HG02588 (cell line): ENCODE measurements around the gene EIF6.
"Not testable (repeated sequence)": the region's sequence is repeated elsewhere in the genome, so short reads cannot be mapped to it uniquely, and the experiment has no call there.

Source experiments
- ATAC-seq: cut with Tn5 transposase; IDR thresholded peaks from one replicate; pipeline ENCODE4 v1.9.1; 2021; ENCODE audit warnings: mild to moderate bottlenecking, moderate library complexity; ENCODE audit not compliant: unreplicated experiment

Gene EIF6

DNA sequence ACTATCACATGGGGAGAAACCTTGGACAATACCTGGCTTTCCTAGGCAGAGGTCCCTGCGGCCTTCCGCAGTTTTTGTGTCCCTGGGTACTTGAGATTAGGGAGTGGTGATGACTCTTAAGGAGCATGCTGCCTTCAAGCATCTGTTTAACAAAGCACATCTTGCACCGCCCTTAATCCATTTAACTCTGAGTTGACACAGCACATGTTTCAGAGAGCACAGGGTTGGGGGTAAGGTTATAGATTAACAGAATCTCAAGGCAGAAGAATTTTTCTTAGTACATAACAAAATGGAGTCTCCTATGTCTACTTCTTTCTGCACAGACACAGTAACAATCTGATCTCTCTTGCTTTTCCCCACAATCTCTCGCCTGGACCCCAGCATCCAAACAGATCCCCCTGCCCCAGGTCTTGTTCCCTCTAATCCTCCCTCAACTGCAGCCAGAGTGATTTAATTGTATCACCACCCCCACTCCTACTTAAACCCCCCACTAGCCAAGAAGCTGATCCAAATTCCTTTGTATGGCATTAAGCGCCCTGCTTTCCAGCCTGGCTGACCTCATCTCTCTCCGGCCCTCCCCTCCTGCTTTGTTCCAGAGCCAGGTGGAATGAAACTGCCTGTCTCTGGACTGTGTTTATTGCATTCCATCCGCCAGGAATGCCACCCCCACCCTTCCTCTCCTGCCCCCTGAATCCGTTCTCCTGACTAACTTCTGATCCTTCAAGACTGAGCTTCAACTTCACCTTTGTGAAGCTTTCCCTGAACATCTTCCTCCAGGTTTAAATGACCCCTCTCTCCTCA, 21.6 kb downstream of the EIF6 start:
- ATAC-seq: not testable (repeated sequence)

DNA sequence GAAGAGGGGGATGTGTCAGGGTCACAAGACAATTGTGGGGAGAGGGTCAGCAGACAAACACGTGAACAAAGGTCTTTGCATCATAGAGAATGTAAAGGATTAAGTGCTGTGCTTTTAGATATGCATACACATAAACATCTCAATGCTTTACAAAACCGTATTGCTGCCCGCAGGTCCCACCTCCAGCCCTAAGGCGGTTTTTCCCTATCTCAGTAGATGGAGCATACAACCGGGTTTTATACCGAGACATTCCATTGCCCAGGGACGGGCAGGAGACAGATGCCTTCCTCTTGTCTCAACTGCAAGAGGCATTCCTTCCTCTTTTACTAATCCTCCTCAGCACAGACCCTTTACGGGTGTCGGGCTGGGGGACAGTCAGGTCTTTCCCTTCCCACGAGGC, 22.3 kb downstream of the EIF6 start:
- not testable (repeated sequence) for ATAC-seq

DNA sequence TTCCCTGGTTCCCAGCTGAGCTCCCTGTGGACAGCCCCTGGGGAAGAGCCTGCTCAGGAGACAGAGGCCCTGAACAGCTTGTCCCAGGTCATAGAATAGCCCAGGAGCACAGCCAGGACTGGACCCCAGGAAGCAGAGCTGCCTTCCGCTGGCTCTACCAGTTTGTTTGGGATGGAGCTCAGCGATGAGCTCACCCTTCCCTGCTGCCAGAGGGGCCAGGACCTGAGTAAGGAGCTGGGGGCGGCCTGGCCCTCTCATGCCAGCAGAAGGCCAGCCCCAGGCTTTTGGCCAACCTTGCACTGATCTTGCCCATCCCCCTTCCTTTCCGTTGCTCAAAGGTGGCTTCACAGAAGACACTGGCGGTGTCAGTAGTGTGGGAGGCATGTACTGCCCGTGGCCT, 24.1 kb downstream of the EIF6 start:
- no peak for ATAC-seq

DNA sequence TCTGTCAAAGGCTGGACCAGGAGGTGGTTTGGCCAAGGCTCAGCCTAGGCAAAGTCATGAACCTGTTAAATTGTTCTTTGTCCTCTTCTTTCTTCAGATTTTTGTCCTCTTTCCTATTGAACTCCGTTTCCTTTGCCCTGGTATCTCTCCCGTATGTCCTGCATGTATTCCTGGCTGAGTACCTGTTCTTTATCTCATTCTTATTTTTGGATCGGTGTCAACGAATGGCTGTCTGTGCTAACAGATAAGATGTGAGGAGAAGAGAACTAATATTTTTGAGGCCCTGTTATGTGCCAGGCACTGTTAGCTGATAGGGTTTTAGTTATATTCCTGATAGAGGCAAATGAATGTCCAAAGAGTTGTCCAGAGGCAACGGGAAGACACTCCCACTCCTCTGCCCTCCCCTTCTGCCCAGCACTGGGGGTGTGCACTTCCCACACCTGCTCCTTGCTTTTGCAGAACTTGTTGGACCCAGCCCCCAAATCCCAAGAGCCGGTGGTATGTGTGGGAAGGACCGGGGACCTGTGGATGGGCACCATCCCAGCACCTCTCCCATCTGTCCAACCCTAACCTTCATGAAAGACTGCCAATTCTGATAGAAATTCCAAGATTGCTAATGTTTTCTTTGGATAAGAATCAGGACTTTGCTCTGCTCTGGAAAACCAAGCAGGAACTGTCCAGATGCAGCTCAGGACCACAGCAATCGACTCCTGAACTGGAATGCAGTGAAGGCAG, 27.2 kb downstream of the EIF6 start:
- no peak for ATAC-seq

DNA sequence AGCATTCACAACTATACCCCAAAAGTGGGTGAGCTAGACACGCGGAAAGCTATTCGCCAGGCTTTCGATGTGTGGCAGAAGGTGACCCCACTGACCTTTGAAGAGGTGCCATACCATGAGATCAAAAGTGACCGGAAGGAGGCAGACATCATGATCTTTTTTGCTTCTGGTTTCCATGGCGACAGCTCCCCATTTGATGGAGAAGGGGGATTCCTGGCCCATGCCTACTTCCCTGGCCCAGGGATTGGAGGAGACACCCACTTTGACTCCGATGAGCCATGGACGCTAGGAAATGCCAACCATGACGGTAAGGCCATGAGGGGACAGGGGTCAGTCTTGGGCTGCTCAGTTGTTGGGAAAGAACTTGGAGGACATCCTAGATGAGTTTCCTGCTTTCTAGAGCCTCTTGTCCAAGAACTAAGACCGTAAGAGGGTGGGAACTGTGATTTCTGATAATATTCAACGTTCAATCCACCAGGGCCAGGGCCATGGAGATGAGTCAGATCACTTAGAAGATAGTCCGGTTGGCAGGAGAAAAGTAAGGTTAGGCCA, 30.0 kb downstream of the EIF6 start:
- no peak for ATAC-seq

DNA sequence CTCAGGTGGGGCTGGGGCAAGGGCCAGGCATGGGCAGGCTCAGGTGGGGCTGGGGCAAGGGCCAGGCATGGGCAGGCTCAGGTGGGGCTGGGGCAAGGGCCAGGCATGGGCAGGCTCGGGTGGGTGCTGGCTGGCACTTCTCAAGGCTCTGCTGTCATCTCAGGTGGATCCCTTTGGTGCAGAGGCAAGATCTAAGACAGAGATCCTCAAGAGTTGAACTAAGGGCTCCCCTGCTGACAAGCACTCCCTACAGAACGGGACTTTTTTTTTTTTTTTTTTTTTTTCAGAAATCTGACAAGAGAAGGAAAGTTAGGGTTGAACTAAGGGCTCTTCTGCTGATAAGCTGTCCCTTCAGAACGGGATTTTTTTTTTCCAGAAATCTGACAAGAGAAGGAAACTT, 31.6 kb downstream of the EIF6 start:
- ATAC-seq: no peak

DNA sequence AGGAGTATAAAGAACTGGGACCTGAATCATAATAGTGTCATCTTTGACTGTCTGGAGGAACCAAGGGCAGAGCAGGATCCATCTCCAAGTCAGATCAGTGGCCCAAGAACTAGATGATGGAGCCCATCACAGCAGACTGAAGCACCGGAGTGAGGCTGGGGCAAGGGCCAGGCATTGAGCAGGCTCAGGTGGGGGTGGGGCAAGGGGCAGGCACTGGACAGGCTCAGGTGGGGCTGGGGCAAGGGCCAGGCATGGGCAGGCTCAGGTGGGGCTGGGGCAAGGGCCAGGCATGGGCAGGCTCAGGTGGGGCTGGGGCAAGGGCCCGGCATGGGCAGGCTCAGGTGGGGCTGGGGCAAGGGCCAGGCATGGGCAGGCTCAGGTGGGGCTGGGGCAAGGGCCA, 32.0 kb downstream of the EIF6 start:
- not testable (repeated sequence) for ATAC-seq

DNA sequence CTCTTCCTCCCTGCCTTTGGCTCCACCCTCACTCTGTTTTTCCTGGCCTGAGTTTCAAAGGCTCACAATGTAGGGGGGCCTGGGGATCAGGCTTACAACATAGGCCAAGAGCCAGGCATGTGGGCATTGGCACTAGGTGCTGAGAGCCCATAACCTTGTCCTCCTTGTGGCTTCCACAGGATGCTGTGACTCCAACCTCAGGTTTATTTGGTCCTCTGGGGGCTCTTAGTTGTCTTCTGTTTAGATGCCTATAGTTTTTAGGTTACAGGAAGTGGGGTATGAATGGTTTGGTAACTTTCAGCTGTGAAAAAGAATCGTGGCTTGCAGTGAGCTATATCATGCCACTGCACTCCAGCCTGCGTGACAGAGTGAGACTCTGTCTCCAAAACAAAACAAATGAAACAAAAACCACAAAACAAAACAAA, 32.5 kb downstream of the EIF6 start:
- no peak for ATAC-seq

DNA sequence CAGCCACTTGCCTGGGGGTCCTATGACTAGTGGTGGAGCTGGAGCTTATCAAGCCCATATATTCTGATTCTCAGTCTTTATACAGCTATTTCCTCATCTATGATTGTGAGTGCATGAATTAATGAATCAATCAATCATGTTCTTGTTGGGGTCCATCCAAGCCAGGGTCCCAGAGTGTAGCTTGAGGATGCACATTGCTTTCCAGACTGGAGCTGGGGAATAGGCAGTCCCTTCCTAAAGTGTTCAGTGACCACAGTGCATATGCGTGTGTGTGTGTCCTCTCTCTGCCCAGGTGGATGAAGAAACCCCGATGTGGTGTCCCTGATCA, 33.0 kb downstream of the EIF6 start:
- no peak for ATAC-seq

DNA sequence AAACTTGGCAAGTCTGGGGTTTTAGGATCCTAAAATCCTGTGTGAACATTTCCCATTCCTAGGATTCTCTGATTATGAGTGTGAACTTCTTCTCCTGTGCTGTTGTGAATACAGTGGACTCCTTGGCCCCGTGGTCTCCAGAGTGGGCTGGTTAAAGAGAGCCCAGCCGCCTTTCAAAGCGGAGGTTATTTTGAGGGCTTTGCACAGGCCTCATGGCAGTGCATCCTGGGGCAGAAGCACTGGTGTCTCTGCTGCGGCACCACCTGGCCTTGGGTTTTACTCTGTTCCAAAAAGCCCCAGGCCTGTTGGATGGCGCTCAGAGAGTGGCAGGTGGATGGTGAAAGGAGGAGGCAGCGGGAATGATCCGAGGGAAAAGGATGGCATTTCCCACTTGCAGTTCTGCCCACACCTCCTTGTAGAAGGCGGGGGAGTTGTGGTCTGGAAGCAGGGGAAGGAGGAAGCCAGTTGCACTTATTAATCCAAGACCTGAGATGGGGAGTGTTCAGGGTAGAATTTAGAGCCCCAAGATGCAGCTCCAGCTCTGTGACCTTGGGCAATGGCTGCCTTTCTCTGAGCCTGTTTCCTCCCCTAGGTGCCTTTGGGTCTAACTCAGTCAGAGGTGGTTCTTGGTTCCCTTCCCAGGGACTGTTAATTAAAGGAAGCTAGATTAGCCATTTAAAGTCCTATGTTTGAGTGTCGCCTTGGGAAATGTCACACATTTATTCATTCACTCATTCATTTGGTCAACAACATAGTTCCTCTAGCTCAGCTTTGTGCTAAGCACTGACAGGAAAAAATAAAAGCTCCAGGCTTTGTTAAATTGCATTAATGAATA, 35.7 kb downstream of the EIF6 start:
- no peak for ATAC-seq

DNA sequence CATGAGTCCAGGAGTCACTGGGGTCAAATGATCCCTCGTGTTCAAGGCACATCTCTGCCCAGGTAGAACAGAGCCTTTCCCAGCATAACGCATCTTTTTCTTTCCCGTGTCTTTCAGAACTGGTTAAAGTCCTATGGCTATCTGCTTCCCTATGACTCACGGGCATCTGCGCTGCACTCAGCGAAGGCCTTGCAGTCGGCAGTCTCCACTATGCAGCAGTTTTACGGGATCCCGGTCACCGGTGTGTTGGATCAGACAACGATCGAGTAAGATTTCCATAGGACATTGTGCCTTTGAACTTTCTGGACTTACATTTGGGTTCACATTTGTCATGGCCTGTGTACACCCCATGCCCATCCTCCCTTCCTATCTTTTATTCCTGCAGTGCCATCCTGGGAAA, 37.8 kb downstream of the EIF6 start:
- no peak for ATAC-seq

DNA sequence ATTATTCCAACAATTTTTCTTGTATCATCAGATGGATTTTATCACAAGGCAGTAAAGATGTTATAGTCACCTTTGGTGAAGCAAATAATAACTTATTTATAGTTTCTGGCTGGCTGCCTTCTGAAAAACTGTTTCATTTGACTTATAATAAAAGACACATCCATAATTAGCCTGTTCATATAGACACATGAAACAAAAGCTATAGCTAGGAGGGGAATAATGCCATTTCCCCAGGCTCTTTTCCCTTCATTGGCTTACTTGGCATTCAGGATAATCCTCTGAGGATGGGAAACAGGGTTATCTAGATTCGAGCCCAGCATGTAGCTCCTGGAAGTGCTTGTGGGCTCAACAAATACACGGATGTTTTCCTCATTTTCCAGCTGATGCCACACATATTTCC, 40.6 kb downstream of the EIF6 start:
- ATAC-seq: no peak

DNA sequence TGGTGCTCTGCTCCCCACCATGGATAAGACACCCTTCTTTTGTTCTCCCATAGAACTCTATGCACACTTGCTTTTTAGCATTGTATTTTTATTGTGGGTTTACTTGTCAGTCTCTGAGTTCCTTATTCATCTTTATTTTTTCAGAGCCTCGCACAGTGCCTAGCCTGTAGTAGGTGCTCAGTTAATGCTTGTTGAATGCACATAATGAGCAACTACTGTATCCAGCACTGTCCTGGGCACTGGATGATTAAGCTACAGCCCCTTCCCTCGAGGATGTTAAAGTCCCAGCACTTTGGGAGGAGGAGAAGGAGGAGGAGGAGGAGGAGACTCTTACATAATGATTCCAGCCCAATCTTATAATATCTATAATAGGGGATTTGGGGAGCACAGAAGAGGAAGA, 41.3 kb downstream of the EIF6 start:
- no peak for ATAC-seq

DNA sequence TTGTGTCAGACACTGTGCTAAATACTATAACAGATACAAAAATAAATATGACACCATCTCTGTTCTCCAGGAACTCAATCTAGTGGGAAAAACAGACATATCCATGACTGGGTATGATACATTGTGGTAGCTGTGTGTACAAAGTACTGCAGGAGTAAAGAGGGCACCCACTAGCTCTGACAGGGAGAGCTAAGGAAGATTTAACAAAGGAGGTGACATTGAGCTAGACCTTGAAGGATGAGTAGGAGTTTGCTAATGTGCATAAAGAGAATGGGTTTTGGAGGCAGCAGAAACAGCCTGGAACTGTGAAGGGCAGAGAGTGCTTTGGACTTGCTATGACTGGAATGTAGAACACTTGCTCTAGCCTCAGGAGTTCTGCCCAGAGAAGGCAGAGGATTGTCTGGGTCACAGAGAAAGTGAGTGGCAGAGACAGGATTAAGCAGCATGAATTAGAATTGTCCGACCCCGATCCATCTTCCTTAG, 43.7 kb downstream of the EIF6 start:
- ATAC-seq: no peak

DNA sequence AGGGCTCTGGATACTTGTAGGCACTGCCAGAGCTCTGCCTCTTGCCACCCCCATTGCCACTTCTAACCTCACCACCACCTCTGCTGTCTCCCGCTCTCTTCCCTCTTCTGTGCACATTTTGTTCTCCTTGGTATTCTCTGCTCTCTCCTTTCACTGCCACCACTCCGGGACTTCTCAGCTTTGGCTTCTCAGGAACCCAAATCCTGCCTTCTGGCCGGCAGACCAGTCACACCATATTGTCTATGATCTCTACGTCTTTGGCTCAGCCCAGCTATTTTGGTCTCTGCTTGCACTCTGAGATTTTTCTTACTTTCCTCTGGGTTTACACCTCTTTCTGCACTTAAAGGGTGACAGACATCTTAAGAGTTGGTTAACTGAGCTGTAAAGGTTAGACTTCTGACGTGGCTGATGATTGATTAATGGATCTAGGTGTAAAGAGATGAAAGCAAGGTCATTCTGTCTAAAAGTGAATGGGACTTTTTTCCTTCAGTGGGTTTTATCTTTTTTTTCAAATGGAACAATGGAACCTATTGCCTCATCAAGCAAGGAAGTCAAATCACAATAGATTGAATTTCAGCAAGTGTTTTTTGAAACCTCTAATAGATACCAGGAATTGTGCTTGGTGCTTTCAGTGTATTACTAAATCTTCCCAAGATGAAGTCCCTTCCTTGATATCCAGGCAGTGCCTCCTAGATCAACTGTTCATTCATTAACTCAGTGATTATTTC, 44.3 kb downstream of the EIF6 start:
- ATAC-seq: no peak

DNA sequence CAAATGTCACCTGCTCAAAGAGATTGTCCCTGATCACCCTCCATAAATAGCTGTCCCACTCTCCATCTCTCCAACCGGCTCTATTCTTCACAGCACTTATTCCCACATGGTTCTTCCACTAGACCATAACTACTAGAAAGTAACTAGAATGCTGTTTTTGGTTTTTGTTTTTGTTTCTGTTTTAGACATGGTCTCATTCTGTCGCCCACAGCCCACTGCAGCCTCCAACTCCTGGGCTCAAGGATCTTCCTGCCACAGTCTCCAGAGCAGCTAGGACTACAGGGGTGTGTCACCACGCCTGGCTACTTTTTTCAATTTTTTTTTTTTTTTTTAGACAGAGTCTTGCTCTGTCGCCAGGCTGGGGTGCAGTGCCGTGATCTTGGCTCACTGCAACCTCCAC, 45.8 kb downstream of the EIF6 start:
- ATAC-seq: no peak

DNA sequence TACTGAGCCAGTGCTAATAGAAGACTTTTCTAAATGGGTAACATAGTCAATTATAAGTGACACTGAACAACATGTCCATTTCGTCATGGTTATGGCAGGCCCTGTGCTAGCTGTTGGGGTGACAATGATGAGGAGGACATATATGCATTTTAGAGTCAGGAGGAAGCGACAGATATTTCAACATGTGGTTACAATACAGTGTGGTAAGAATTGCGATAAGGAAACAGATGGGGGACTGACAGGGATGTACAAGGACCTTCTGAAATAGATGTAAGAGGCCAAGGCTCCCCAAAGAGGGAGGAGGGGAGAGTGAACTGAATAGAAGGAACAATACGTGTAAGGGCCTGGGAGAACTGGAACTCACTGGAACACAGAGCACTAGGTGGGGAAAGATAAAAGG, 46.4 kb downstream of the EIF6 start:
- ATAC-seq: no peak

DNA sequence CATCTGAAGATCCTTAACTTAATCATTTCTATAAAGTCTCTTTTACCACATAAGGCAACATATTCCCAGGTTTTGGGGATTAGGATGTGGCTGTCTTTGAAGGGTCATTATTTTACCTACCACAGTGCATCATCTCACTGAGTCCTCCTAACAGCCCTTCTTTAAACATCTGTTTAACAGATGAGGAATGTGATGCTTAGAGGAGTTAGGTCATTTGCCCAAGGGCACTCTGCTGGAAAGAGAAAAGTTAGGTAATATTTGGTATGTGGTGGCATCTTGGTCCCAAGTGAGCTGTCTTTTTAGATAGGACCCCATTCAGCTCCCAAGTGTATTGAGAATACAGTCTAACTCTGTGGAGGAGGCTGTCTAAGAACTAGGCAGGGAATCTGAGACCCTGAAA, 47.1 kb downstream of the EIF6 start:
- ATAC-seq: no peak

DNA sequence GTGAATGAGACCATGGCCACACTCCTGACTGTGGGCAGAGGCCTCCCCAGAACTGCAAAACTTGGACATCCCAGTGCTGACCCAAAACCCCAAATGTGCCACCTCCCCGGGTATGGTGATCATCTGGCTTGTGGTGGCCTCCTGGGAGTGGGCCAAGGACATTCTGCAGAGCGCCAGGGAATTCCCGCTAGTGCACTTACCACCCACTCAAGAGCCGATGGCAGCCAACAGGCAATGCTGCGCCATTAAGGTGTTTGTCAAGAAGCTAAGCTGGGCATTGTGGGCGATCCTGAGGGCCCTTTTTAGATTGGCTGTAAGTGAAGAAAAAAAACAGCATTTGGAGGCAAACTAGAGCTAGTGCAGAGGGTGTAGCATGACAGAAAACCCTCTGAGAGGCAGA, 48.7 kb downstream of the EIF6 start:
- no peak for ATAC-seq

DNA sequence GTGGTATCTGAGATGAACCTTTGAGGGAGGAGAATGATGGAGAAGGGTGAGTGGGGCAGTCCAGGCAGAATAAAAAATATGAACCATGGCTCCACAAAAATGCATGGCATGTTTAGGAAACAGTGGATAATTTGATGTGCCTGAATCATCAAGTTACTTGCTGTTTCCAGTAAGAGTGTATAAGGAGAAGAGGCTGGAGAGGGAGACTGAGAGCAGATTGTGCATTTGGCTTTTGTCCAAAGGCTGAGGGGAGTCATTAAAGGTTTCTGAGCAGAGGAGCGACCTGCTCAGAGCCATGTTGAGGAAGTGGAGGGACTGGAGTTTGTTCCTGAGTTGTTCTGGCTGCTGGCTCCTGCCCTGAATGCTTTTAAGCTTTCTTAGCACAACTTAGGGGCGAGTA, 52.0 kb downstream of the EIF6 start:
- ATAC-seq: no peak
